Measurements from ENCODE around the gene FIZ1.
A peak's percentile ranks its signal among the peaks of the same experiment; 100 is the strongest.

FIZ1 gene

DNA sequence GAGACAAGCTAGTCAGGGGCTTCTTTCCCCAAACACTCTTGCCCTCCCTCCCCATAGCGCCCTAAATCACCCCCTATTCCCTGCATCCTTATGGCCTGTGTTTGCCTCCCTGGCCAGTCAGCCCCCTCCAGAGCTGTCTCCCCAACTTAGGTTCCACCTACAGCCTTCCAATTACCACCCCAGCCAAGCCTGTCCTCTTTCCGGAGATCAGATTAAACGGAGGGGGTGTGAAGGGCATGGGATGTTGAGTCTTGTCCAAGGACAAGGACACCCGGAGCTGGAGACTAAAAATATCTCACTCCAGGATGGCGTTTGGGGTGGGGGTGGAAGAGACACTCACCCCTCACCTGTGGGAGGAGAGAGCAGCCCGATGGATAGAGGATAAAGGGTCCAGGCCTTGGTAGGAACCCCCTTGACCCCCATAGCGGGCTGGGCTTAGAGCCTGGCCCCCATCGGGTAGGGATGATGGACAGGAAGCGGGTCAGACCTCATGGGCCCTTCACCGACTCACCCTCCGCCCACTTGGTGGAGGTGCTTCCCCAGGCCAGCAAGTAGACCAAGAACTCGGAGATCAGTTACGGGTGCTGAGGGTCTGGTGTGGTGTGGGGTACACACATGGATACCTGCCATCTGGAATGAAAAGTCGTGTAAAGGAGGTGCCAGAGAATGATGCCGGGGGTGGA lies 12.1 kb upstream of the FIZ1 start:
- Mint-ChIP-seq H3K4me1 (peaks cover 59% of the 10 kb centered on the region), H3K27me3 (no peaks in the 10 kb centered on the region), H3K36me3 (peaks cover 54% of the 10 kb centered on the region), H3K27ac (peak overlapping the region; percentile 67), H3K4me3 (peak overlapping the region; percentile 57), H3K9me3 (no peaks in the 10 kb centered on the region)
- ATAC-seq, result no peak

DNA sequence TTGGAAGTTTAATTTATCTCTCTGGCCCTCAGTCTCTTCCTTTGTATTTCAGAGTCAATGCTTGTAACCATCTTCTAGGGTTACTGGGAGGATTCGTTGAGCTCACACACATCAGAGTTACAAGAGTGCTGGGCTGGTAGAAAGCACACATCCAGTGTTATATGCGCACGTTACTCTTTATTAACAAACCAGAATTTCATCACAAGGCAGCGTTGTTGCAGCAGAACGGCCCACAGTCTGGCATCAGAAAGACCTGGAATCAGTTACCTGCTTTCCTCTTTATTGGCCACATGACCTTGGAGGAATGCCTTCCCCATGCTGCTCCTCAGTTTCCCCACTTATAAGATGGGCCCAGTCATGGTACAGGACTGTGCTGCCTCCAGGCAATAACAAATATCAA lies 10.0 kb upstream of the FIZ1 start:
- ATAC-seq, result no peak
- H3K27ac Mint-ChIP-seq, result no peak overlapping the region
- peaks cover 50% of the 10 kb centered on the region for H3K36me3 Mint-ChIP-seq
- peaks cover 72% of the 10 kb centered on the region for H3K4me1 Mint-ChIP-seq
- H3K9me3 Mint-ChIP-seq, result no peaks in the 10 kb centered on the region
- no peak overlapping the region for H3K4me3 Mint-ChIP-seq
- H3K27me3 Mint-ChIP-seq, result no peaks in the 10 kb centered on the region

DNA sequence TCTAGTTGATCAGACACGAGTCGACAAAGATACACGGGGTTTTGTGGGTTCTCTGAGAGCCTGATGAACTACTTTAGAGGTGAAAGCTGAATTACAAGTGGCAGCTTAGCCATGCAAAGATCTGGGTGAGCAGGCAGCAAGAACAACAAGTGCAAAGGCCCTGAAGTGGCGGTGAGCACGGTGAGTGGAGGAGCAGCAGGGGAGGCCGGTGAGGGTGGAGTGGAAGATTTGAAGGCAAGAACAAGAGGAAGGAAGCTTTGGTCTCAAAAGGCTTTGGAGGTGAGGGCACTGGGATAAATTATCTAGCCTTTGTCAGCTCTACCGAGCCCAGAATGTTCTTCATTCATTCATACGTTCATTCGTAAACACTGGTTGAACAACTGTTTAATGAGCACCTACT lies 7.5 kb upstream of the FIZ1 start:
- ATAC-seq, result no peak
- peak overlapping the region; percentile 87 for H3K27ac Mint-ChIP-seq
- H3K9me3 Mint-ChIP-seq, result no peaks in the 10 kb centered on the region
- H3K27me3 Mint-ChIP-seq, result no peaks in the 10 kb centered on the region
- peaks cover 66% of the 10 kb centered on the region for H3K4me1 Mint-ChIP-seq
- H3K4me3 Mint-ChIP-seq, result peak overlapping the region; percentile 96
- H3K36me3 Mint-ChIP-seq, result peaks cover 38% of the 10 kb centered on the region

DNA sequence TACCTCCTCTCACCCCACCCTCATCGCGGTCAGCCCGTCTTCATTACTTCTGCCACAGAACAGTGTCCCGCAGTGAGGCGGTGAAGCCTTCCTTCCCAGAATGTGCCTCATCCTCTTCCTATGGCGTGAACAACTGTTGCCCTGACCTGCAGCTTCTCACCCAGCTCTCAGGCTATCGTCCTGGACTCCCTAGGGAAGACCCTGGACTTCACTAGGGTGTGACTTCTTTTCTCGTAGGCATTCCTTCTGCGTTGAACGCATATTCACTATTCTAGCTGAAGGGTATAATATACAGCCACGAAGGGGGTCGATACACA lies 7.1 kb upstream of the FIZ1 start:
- ATAC-seq, result no peak
- H3K4me3 Mint-ChIP-seq, result peak overlapping the region; percentile 96
- H3K36me3 Mint-ChIP-seq, result peaks cover 38% of the 10 kb centered on the region
- H3K9me3 Mint-ChIP-seq, result no peaks in the 10 kb centered on the region
- peaks cover 63% of the 10 kb centered on the region for H3K4me1 Mint-ChIP-seq
- H3K27ac Mint-ChIP-seq, result peak overlapping the region; percentile 87
- H3K27me3 Mint-ChIP-seq, result no peaks in the 10 kb centered on the region

DNA sequence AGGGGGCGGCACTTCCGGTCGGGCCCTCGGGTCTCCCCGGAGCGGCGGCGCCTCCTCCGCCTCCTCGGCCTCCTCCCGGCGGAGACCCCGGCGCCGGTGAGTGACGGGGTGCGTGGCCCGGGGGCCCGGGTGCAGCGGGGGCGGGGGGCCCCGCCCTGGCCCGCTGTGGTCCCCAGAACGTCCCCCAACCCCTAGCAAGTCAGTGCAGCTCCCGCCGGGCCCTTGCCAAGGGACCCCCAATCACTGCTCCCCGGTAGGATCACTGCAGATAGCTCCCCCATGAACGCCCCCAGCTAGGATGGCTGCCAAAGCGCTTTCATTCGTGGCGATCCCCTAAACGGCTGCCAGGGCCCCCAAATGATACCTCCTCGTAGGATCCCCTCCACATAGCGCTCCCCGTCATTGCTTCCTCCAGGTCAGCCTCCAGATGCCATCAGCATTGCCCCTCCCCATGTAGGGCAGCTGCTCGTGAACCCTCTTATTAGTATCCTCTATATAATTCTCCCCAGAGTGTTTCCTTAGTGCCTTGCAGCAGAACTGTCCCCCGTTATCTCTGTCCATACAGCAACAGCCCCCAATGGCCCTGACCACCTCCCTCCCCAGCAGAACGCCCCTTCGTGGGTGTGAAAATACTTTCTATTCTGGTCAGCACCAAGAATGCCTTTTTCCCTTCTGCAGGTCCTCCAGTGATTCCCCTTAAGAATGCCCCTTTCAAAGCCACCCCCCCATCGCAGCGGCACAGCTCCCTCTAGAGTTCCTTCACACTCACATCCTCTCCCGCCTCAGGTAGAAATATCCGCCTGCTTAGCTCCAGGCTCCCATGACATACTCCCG lies 6.5 kb upstream of the FIZ1 start, which contains the start of gene ZNF865:
TSS of gene ZNF865 (plus strand) at position 11 of the 834 bp plus-strand sequence. CDS start 7,972 bp downstream, outside the sequence.
- Mint-ChIP-seq H3K36me3 (peaks cover 37% of the 10 kb centered on the region), H3K27ac (peak within 1 kb of the TSS; percentile 87), H3K4me1 (peaks cover 62% of the 10 kb centered on the region), H3K9me3 (no peaks in the 10 kb centered on the region), H3K27me3 (no peaks in the 10 kb centered on the region), H3K4me3 (peak within 1 kb of the TSS; percentile 96)
- ATAC-seq, result peak; percentile 34

DNA sequence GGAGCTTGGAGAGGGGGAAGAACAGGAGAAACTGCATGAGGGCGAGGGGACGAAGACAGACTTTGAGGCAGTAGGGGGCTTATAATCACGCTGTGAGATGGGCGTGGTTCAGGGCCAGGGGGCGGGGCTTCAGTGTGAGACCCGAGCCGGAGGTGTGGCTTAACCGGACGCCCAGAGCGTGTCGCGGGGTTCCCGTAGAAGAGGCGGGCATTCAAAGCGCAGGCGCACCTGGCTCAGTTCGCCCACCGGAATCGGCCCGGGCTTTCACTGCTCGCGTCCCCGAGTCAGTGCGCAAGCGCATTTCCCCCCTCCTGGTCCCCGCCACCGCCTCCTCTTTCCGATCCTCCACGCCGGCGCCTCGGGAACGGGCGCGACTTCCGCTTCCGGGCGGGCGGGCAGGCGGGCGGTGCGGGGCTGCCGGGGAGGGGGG lies 5.9 kb upstream of the FIZ1 start:
- H3K27me3 Mint-ChIP-seq, result no peaks in the 10 kb centered on the region
- H3K4me1 Mint-ChIP-seq, result peaks cover 58% of the 10 kb centered on the region
- peak; percentile 90 for ATAC-seq
- peaks cover 31% of the 10 kb centered on the region for H3K36me3 Mint-ChIP-seq
- peak overlapping the region; percentile 87 for H3K27ac Mint-ChIP-seq
- H3K4me3 Mint-ChIP-seq, result peak overlapping the region; percentile 96
- H3K9me3 Mint-ChIP-seq, result no peaks in the 10 kb centered on the region

DNA sequence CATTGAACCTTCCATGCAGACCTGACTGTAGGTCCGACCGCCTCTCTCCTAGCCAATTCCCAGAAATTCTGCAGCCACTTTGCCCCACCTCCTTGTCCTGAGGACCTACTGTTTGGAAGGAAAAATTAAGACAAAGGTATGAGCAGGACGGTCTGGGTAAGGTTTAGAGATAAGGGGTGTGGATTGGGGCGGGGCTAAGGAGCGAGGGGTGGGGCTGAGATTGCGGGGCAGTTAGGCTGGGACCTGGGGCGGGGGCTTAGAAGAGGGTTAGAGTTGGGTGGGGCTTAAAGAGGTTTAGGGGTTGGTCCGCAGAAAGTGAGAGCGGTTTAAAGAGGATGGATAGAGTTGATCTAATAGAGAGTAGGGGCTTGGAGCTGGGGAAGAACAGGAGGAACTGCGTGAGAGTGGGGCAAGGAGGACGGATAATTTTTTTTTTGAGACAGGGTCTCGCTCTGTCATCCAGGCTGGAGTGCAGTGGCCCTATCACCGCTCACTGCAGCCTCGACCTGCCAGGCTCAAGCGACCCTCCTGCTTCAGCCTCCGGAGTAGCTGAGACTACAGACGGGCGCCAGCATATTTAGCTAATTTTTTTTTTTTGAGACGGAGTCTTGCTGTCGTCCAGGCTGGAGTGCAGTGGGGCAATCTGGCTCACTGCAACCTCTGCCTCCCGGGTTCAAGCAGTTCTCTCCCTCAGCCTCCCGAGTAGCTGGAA lies 4.4 kb upstream of the FIZ1 start:
- peak overlapping the region; percentile 96 for H3K4me3 Mint-ChIP-seq
- ATAC-seq, result no peak
- H3K36me3 Mint-ChIP-seq, result peaks cover 22% of the 10 kb centered on the region
- no peaks in the 10 kb centered on the region for H3K27me3 Mint-ChIP-seq
- peaks cover 55% of the 10 kb centered on the region for H3K4me1 Mint-ChIP-seq
- peak overlapping the region; percentile 22 for H3K27ac Mint-ChIP-seq
- peaks cover 2% of the 10 kb centered on the region for H3K9me3 Mint-ChIP-seq

DNA sequence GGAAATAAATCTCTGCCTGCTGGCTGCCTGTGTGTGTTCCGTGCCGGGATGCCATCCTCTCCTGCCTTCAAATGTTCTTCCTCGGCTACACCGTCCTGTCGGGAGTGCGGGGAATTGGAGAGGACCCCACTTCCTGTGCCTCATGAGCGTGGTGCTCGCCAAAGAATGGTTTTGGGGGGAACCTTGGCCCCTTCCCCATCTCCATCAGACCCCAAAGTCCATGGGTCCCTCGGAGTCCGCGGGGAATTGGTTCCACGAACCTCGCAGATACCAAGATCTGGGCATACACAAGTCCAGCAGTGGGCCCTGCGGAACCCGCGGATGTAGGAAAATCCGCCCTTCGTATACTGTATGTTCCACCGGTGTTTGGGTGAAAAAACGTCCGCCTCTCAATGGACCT lies 3.8 kb upstream of the FIZ1 start:
- H3K4me3 Mint-ChIP-seq, result peak overlapping the region; percentile 49
- H3K4me1 Mint-ChIP-seq, result peaks cover 55% of the 10 kb centered on the region
- H3K9me3 Mint-ChIP-seq, result peaks cover 4% of the 10 kb centered on the region
- H3K27me3 Mint-ChIP-seq, result no peaks in the 10 kb centered on the region
- no peak for ATAC-seq
- H3K36me3 Mint-ChIP-seq, result peaks cover 27% of the 10 kb centered on the region
- H3K27ac Mint-ChIP-seq, result peak overlapping the region; percentile 22

DNA sequence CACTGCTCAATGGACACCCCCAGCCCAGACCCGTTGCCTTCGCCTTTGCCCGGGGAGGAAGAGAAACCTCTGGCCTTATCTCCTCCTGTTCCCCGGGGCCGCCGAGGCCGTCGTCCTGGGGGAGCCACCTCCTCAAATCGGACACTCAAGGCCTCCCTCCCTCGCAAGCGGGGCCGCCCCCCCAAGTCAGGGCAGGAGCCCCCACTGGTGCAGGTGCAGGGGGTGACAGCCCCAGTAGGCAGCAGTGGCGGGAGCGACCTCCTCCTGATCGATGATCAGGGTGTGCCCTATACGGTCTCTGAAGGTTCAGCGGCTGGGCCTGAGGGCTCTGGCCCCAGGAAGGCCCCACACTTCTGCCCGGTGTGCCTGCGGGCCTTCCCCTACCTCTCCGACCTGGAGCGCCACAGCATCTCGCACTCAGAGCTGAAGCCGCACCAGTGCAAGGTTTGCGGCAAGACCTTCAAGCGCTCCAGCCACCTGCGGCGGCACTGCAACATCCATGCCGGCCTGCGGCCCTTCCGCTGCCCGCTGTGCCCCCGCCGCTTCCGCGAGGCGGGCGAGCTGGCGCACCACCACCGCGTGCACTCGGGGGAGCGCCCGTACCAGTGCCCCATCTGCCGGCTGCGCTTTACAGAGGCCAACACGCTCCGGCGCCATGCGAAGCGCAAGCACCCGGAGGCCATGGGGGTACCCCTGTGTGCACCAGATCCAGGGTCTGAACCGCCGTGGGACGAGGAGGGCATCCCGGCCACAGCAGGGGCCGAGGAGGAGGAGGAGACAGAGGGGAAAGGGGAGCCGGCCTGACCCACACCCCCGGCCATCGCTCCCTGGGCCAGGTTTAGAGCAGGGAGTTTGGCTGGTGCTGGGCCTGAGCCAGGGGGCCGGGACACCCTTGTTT lies 3.0 kb upstream of the FIZ1 start:
- Mint-ChIP-seq H3K4me3 (no peak overlapping the region), H3K36me3 (peaks cover 28% of the 10 kb centered on the region)

DNA sequence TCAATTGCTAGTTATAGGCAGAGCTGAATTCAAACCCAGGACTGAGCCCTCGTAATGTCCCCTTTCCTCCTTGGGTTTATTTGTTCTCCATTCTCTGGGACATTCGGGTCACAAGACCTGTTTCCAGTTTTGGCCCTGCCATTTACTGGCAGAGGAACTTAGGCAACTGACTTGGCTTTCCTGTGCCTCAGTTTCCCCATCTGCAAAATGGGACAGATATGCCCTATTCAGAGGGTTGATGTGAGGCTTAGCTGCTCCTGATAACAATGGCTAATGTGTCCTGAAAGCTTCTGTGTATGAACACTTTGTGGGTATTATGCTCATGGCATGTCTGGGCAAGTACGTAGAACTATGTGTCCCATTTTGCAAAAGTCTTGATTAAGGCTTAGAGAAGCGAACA lies 1.8 kb upstream of the FIZ1 start:
- Mint-ChIP-seq H3K27ac (peak overlapping the region; percentile 59), H3K27me3 (no peaks in the 10 kb centered on the region), H3K4me1 (peaks cover 39% of the 10 kb centered on the region), H3K36me3 (peaks cover 35% of the 10 kb centered on the region), H3K9me3 (peaks cover 11% of the 10 kb centered on the region), H3K4me3 (peak overlapping the region; percentile 74)
- no peak for ATAC-seq

More for the DNA sequence above, 3.0 kb upstream of the FIZ1 start:
- H3K27me3 Mint-ChIP-seq, result no peaks in the 10 kb centered on the region
- H3K9me3 Mint-ChIP-seq, result peaks cover 7% of the 10 kb centered on the region
- H3K4me1 Mint-ChIP-seq, result peaks cover 51% of the 10 kb centered on the region
- ATAC-seq, result no peak
- no peak overlapping the region for H3K27ac Mint-ChIP-seq

DNA sequence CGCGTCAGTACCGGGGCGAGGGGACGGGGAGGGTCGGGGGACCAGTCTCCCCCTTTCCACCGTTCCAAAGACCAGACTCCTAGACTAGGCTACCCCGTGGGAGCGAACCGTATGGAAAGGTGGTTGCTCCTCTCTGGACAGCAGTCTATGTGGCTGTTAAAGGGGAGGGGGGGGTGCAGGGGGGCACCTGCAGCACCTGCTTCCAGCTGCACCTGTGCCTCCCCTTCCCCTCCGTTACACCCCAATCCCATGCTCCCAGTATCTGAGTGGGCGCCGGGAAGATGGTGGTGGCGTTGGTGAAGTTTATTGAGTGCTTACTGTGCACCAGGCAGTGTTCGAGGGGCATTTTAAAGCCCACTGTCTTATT lies 1.3 kb upstream of the FIZ1 start:
- peak overlapping the region; percentile 74 for H3K4me3 Mint-ChIP-seq
- peaks cover 35% of the 10 kb centered on the region for H3K4me1 Mint-ChIP-seq
- peaks cover 39% of the 10 kb centered on the region for H3K36me3 Mint-ChIP-seq
- peaks cover 13% of the 10 kb centered on the region for H3K9me3 Mint-ChIP-seq
- H3K27me3 Mint-ChIP-seq, result no peaks in the 10 kb centered on the region
- ATAC-seq, result no peak
- peak overlapping the region; percentile 59 for H3K27ac Mint-ChIP-seq

DNA sequence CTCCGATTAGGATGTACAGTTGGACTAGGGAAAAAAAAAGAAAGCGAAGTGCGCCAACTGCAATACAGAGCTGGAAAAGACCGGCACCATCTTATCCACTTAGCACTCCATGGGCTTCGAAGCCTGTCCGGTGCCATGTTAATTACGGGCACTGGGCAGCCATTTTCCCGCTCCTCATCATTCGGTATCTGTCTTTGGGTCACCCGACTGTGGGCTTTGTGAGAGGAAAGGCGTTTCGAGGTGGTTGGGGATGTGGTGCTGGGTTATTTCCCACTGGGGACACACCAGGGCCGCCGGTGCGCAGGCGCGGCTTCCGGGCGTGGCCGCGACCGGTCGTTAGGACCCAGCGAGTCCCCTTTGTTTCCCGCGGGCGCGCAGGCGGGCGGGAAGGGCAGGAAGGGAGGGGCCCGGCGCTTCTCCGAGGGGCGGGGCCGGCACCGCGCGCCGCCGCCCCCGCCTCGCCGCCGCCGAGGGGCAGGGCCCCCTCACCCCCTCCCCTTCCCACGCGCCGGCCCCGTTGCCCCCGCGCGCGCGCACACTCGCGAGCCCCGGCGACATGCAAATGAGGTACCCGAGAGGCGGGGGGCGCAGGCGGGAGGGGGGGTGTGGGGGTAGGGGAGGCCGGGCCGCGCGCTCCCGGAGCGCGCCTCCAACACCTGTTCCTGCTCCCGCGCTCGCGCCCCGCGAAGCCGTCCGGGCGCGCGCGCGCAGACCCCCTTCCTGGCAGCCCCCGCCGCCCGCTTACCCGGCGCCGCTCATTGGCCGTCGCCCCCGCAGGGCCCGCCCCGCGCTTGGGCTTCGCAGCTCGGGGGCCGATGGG lies 735 bp upstream of the FIZ1 start, which contains the start of gene ZNF524:
TSS of gene ZNF524 (plus strand) at position 447 of the 820 bp plus-strand sequence. CDS start 1,825 bp downstream, outside the sequence.
- Mint-ChIP-seq H3K9me3 (peaks cover 17% of the 10 kb centered on the region), H3K27me3 (no peaks in the 10 kb centered on the region), H3K36me3 (peaks cover 45% of the 10 kb centered on the region), H3K4me3 (peak within 1 kb of the TSS; percentile 88), H3K4me1 (peaks cover 35% of the 10 kb centered on the region), H3K27ac (peak within 1 kb of the TSS; percentile 96)
- ATAC-seq, result peak; percentile 76

DNA sequence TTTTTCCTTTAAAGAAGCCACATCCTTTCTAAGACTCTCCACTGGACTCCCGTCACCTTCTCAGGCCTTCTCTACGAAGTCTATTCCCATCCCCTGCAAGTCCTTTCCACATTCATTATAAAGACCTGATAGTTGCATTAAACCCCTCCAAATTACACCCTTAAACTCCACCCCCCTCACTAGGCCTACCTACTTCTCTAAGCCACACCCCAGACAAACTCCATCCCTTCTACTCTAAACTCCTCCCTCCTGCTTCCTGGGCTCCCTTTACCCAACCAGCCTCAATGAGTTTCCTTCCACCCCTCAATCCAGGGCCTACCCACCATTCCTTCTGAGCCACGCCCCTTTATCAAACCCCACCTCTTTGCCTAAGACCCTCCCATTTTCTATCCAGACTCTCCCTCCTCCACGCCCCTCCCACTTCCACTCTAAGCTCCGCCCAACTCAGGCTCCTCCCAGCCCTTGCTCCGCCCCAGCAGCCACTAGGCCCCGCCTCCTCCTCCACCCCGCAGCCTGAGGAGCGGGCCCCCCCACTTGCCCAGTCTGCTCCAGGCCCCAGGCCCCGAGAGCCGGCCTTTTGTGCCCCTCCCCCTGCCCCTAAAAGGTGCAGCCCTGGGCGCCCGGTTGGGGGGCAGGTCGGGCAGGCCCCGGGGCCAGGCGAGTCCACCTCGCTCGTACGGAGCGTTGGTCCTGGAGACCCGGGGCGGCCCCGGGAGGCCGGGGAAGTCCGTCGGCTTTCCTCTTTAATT lies 424 bp downstream of the FIZ1 start:
- peaks cover 51% of the 10 kb centered on the region for H3K36me3 Mint-ChIP-seq

More for the DNA sequence above, 424 bp downstream of the FIZ1 start:
- H3K27me3 Mint-ChIP-seq, result no peaks in the 10 kb centered on the region
- H3K27ac Mint-ChIP-seq, result peak overlapping the region; percentile 96
- H3K9me3 Mint-ChIP-seq, result peaks cover 19% of the 10 kb centered on the region
- peaks cover 27% of the 10 kb centered on the region for H3K4me1 Mint-ChIP-seq
- peak; percentile 82 for ATAC-seq
- H3K4me3 Mint-ChIP-seq, result peak overlapping the region; percentile 88
